ENCODE results near the gene MTHFD2L. TPM values are rescaled to one million over a fixed set of nuclear protein-coding genes. Genes with fewer than 3 reads are reported as not detected.

Gene MTHFD2L
- total and polyA plus RNA-seq, 9 of the 15 experiments (the other 6 are each of a cell fraction or from before 2014, with no cell fraction given), result 10.0 to 39.0 (median 26.0) TPM

DNA sequence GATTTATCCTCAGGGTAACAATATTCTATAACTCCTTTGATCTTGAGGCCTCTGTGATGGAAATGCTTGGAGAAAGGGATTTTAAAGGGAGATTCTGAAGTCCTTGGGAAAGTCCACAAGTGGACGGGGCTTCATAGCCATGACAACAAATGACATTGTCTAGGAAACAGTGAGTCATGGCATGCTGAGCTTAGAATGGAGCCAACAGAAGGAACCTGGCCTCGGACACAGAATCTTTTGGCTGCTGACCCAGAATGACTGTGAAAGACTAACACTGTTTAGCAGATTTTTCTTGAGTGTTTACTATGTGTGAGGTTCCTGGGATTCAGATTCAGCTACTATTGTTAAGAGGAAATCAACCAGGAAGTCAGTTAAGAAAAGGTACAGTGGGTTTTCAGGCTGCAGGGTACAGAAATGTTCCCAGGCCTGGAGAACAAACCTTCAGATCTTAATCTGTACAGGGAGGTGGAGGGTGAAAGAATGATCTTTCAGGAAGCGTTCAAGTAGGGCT lies 40.8 kb upstream of the MTHFD2L start (continued):
- TF ChIP-seq TEAD4 (IDR thresholded peaks at IDR 0.05; ENCODE audit: low read length) (no peak), TEAD4 (CRISPR knock-in tag; IDR thresholded peaks at IDR 0.05; ENCODE audit: borderline replicate concordance) (no peak), BHLHE40 (IDR thresholded peaks at IDR 0.05; ENCODE audit: low read length) (no peak), DPF2 (IDR thresholded peaks at IDR 0.05) (0 out of 2 replicates have a peak, but pooled peaks have one; percentile 30), FOS (IDR thresholded peaks at IDR 0.05; ENCODE audit: extremely low read depth, insufficient read length) (peak; percentile 46), SMARCE1 (IDR thresholded peaks at IDR 0.05) (peak; percentile 22; the same call in 1 of the 2 replicates), FOXA3 (CRISPR knock-in tag; conservative IDR thresholded peaks at IDR 0.05 in 1 of 2, IDR thresholded peaks at IDR 0.05 in 1 of 2) (no peak), SMAD4 (CRISPR knock-in tag; conservative IDR thresholded peaks at IDR 0.05) (0 out of 2 replicates have a peak, but pooled peaks have one; percentile 16), JUNB (CRISPR knock-in tag; conservative IDR thresholded peaks at IDR 0.05) (0 out of 2 replicates have a peak, but pooled peaks have one; percentile 17), MYNN (IDR thresholded peaks at IDR 0.05) (peak; percentile 84; the same call in 1 of the 2 replicates), MYNN (CRISPR knock-in tag; IDR thresholded peaks at IDR 0.05) (no peak), JUN (IDR thresholded peaks at IDR 0.05; ENCODE audit: borderline replicate concordance, low read depth, low read length) (peak; percentile 79), JUN (CRISPR knock-in tag; IDR thresholded peaks at IDR 0.05; ENCODE audit: borderline replicate concordance) (no peak), BRF2 (IDR thresholded peaks at IDR 0.05; ENCODE audit: borderline replicate concordance, insufficient read depth, insufficient read length) (no peak), ZFX (CRISPR knock-in tag; IDR thresholded peaks at IDR 0.05) (no peak), L3MBTL2 (IDR thresholded peaks at IDR 0.05) (peak; percentile 39; the same call in 1 of the 2 replicates), ZBTB7A (IDR thresholded peaks at IDR 0.05; ENCODE audit: borderline replicate concordance, control insufficient read depth, low read depth, low read length) (no peak), FOXK2 (conservative IDR thresholded peaks at IDR 0.05 in 1 of 2, IDR thresholded peaks at IDR 0.05 in 1 of 2; ENCODE audit: low read depth in 2 of 2) (peak in 1 of 2 experiments; percentile 37; a peak in 1 of 4 replicates), NEUROD1 (IDR thresholded peaks at IDR 0.05; ENCODE audit: borderline replicate concordance, low read depth, low read length, partially characterized antibody) (peak; percentile 41), LEF1 (IDR thresholded peaks at IDR 0.05) (peak; percentile 63; the same call in 1 of the 2 replicates), FOSL1 (tag; conservative IDR thresholded peaks at IDR 0.05) (peak; percentile 98), NFIX (CRISPR knock-in tag; IDR thresholded peaks at IDR 0.05; ENCODE audit: low read depth) (no peak), PPARD (CRISPR knock-in tag; IDR thresholded peaks at IDR 0.05) (no peak), NFE2 (IDR thresholded peaks at IDR 0.05; ENCODE audit: low read depth) (0 out of 2 replicates have a peak, but pooled peaks have one; percentile 1), BMI1 (IDR thresholded peaks at IDR 0.05; ENCODE audit: low read length) (peak; percentile 64; the same call in 1 of the 2 replicates)

Data from K562 (cell line).